GM20431 (cell line): ENCODE results near the gene FHL2.

Source experiments
- in situ Hi-C: fragments of 300-500 bp; cut with MseI, MboI; formaldehyde crosslinking; loops from one replicate; pipeline ENCODE4 v1.15.0; 2020; ENCODE audit warnings: low sequenced_read_pairs; ENCODE audit not compliant: unreplicated experiment

FHL2 gene, protein sequence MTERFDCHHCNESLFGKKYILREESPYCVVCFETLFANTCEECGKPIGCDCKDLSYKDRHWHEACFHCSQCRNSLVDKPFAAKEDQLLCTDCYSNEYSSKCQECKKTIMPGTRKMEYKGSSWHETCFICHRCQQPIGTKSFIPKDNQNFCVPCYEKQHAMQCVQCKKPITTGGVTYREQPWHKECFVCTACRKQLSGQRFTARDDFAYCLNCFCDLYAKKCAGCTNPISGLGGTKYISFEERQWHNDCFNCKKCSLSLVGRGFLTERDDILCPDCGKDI

DNA sequence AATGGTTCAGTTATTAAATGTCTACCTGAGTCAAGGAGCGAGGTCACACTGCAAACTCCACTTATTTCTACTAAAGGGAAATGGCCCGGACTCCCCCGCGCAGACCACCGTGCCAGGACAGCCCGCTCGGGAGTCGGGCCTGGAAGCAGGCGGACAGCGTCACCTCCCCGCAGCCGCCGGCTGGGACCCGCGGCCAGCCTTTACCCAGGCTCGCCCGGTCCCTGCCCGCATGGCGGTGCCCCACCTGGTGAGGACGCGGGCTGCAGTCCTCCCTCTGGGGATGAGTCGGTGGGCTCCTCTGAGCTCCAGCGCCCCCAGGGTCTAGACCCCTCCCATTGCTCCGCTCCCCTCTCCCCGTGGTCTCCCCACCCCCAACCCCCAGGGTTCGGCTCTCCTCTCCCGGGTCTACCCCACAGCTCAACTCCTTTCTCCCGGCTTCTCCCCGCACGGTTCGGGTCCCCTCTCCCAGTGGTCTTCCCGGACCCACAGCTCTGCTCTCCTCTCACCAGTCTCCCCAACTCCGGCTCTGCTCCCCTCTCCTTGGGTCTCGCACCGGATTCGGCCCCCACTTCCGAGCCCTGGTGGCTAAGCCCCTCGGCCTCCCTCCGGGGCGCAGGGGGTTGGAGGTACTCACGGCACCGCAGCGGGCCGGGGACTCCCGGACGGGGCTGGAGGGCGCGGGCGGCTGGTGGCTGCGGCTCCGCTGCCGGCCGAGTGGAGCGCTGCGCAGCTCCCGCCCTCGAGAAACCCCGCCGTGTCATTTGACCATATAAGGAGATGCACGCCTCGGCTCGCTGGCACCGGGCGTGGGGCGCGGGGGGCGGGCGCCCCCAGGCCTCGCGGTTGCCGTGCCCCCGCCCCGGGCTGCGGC, at the start of gene FHL2:
TSS of gene FHL2 (minus strand) at position 716 of the 871 bp plus-strand sequence. CDS start 12,535 bp downstream, outside the sequence.
- in situ Hi-C loops = no loop called here

DNA sequence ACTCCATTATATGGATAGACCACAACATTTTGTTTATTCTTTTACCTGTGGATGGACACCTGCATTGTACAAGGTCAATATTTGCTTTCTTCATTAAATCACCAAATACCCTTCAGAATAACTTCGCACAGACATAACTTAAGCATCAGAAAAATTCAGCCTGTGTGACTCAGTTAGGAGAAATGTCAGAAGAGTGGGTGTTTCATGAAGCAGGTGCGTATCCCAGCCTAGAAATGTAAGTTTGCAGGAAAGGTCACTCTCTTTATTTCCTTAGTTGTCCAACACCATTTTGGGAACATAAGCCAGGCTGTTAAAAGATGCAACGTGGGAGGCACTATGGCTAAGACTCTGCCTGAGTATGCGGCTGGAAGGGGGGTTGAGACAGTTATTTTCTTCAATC, 48.6 kb upstream of the FHL2 start:
- in situ Hi-C loops = no loop called here

DNA sequence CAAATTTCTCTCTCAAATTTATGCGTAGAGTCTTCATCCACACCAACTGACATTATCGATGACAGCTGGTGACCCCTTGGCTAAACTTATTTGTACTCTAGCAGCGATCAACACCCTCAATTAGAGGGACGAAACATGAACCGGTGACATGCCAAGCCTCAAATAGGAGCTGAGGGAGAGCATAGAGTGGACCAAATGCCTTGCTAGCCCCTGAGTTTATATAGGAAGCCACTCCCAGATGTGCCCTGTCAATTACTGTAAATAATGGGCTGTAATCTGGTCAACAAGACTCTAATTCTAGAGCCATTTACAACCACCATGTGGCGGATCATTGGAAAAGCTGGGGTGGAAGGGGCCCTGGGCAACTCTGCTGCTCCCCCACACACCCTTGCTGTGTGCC, 47.6 kb upstream of the FHL2 start:
- in situ Hi-C loops = no loop called here

DNA sequence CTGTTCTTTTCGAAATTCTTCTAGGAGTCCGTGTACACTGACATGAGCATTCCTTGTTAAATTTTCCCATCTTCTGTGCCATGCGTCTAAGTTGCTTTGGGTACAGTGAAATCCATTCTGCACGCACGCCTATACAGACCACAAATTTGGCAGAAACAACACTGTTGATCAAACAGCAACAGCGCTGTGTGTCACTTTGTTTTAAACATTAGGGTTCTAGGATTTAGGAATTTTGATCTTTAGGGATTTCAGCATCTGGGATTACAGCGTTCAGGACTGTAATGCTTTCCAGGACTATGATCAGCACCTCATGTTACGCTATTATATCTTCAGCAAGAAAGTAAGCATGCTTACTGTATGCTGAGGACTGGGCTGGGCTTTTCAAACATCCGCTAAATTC, 47.1 kb upstream of the FHL2 start:
- in situ Hi-C loops = no loop called here

DNA sequence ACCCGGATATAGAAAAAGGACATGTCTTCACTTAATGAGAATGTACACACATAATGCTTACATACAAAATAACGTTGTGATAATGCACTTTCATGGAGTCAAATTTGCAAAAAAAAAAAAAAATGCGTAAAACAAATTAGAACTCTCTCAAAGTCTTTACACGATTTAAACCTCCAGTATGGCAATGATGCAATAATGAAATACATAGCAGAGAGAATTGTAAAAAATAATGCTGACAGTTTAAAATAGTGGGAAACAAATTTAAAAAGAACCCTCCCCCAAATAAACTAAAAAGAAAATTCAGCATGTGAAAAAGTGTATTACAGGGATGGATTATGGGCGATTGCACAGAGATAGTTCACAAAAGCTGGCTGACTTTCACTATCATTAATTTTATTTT, 46.6 kb upstream of the FHL2 start:
- in situ Hi-C loops = no loop called here

DNA sequence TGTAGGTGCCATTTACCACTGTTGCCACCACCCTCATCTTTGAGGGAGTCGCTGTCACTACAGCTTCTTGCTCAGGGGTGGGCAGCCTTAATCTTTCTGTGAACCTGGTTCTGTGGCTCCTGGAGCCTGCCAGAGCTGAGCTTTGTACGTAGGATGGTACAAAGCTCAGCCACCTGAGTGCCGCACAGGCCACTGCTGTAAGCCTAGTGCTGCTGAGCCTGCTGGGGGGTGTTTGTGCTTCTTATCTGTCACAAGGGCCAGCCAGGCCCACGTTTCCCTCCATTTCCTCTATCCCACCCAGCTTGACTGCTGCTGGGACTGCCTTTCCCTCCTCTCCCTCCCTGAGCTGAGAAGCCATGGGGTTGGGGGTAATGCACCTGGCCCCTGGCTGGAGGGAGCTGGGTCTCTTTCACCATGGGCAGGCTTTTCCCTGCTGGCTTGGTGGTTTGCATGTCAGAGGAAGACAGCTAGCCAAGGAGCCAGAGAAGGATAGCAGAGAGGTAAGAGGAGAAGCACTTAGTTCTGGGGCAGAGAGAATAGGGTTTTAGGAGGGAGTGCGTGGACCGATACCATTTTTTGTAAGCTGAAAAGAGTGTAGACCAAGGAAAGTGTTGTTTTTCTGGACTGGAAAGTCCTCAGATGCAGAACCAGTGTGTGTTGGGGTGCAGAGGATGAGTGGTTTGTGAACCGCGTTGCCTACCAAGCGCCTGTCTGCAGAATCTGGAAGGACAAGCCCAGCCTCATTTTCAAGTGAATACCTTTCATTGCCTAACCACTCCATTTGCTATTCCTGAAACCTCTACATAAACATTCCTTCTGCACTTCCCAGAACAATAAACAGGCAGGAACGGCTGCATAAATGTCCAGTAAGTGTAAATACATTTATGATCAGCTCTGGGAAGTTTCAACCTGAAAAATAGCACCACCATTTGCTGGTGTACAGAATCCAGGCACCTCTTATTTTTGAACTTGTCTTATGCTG, 45.1 kb upstream of the FHL2 start:
- in situ Hi-C loops = no loop called here

DNA sequence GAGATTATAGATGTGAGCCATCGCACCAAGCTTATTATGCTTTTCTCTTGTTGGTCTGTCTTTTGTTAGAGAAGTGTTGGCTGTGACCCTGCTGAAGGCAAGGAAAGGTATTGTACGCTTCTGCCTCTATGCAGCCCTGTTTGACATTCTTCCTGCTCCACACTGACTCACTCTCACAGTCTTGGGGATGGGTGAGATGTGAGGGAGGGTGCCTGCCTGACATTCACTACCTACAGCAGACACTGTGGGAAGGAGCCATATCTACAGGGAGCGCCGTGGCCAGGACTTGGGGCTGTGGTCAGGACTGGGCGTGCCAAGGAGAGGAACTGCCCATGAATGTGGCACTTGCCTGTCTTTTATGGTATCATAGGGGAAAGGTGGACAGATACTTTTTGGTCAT, 43.9 kb upstream of the FHL2 start:
- in situ Hi-C loops = no loop called here

DNA sequence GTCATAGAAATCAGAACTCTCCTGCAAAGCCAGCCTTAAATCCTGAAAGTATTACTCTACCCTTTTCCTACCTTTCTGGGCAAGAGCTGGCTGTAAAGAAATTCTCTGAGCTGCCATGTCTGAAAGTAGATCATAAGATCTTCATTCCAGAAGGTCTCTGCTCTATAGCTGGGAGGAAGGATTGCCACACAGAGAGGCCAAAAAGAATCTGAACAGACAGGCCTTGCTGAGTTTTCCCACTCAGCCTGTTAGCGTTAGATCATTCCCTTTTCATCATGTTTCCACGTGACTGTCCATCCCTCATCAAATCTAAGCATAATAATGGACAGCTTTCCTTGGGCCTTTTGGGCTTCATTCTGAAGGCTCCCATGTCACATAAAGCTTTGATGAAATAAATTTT, 43.2 kb upstream of the FHL2 start:
- in situ Hi-C loops = no loop called here

DNA sequence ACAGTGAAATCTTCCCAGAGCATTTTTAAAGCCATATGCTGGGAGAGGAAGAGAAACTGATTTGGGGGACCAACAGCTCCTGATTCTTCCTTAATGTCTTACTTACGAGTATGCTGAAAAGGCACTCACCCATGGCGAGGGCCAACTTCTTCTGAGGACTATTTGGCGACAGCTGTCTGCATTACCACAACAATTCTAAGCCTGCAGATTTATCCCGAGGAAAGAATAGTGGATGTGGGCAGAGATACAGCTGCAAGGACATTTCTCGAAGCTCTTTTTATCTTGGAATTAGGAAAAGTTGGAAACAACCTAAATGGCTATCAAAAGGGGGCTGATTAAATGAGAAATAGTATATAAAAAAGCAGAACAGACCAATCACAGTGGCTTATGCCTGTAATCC, 40.3 kb upstream of the FHL2 start:
- in situ Hi-C loops = no loop called here

DNA sequence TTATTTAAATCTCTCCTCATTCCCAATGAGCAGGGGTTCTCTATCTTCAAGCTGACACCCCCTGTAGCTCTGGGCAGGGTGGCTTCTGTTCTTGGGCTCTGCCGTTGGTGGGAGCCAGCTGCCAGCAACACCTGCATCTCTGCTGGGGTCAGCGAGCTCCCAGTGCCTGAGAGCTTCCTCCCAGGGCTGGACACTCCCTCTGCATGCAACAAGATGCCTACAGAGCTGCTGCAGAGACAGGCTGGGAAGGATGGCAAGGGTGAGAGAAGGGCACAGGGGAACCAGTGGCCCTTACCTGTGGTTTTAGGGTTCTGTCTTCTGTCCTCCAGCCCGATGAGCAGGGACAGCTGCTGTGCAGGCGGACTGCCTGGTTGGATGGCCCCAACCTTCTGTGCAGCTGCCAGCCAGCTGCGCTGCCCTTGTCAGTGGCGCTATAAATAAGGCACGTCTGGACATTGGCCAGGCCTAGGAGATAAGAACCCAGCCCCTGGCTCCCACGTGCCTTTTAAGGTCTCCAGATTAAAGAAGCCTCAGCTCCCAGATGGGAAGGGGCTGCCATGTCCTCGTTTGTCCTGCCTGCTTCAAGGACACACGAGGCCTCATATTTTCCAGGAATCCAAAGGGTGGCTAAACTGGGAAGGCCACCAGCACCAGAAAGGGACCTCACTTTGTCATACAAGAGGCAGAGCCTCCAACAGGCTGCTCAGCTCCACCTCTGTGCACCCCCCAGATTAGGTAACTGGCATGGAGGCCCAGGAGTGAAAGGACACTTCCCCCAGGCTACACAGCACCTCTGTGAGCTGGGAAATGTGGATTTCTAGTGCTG, 39.5 kb upstream of the FHL2 start:
- in situ Hi-C loops = no loop called here

DNA sequence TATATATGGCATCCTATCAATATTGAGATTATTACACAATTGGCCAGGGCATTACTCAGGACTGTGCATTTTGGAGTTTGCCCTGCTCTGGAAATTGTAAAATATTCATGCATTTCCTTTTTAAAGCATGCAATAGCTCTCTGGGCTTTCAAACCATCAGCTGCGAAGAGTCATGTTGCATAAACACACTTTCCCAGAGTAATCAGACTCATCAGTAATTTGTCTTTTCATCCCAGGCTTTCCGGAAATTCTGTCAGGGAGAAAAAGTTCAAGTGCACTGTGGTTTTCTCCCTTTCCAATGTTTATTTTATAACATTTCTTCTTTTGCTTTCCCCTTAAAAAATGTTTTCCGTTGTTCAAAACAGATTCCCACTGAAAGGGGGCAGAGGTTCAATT, 38.9 kb upstream of the FHL2 start:
- in situ Hi-C loops = no loop called here

DNA sequence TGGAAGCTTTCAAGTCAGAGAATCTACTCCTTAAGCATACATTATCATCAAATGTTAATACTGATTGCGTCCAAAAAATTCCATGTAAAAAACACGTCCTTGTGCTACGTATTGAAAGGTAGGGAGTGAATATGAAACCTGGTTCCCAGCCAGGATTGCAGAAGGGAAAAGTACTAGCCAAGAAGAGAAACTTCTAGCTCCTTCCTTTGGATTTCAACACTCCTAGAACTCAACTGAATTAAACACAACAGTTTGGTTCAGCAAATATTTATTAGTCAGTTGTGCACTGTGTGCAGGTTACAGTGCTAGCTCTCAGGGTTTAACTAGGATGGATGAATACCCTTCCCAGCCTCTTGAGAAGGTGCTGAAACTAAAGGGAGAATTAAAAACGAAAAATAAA, 33.9 kb upstream of the FHL2 start:
- in situ Hi-C loops = no loop called here

DNA sequence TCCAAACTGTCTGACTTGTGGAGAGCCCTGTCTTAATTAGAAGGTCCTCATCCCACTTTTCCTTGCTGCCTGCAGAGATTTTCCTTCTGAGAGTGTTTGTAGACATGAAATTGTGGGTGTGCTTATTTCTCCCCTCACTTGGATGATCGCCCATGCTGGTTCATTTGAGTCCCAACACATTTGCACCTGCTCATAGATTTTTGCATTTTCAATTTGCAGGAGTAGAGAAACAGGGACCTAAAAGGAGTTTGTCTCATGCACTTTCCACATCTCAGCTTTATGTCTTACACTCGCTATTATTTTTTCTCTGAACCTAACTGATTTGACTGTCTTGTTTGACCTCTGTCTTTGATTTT, 33.2 kb upstream of the FHL2 start:
- in situ Hi-C loops = no loop called here

DNA sequence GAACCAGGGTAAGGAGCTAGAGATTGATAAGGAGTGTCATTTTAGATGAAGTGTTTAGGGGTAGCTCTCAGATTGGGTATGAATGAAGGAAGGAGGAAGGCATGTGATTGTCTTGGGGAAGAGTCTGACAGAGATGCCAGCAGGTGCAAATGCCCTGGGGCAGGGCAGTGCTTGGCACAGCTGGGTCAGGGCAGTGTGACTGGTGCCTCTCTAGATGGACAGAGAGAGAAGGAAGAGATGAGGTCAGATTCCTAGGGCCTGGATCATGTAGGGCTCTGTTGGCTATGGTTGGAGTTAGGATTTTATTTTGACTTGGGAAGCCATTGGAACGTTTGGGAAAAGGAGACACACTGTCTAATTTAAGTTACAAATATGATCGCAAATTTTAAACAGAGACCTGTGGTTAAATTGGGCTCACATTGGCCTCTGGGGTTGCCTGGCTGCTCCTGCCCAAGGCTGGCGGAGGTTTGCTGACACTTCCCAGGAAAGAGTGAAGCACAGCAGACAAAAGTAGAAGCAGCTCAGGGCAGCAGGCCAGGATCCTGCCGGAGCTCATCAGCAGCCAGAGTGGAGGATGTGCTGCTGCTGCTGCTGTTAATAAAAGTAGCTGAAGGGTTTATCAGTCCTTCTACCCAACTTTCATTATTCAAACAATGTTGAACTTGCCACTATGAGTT, 32.7 kb upstream of the FHL2 start:
- in situ Hi-C loops = no loop called here

DNA sequence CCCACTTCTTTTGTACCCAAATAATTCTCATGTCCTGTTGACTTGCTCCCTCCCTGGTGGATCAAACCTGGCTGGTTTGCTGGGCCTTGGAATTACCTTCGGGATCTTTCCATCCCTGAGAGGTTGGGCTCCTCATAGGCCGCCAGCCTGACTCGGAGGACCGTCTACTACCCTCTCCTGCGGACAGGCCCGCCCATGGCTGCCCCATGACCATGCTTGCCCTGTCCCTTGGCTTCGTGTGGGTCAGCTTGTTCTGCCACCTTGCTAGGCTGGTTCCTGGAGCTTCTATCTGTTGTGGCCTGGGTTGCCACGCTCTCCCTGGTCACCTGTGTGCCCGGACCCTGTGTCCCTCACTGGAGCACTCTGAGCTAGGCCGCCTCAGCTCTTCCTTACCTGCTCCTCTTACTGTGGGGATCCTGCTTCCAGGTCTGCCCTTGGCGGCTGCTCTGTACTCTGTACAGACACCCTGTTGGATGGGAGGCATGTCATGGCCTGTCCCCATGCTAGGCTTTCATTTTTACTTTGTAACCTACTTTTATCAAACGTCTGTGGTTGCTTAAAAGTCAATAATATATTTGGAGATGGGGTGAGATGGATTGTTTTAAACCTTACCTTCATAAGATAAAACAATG, 29.7 kb upstream of the FHL2 start:
- in situ Hi-C loops = no loop called here

DNA sequence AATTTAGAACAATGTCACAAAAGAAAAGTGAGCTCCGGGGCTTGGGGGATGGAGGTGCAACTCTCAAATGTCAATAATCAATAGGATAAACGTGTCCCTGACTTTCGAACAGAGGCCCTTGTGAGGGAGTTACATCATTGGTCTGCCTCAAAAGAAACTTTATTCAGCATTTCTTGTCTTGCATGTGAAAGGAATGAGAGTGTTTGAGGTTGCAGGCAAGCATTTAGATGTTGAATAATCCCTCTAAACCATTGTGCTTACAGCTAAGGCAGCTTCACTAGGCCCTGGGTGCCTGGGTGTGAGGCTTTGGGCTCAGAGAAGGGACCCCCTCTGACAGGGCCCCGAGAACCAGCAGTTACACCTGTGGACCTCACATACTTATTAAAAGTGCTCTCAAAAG, 28.6 kb upstream of the FHL2 start:
- in situ Hi-C loops = no loop called here

DNA sequence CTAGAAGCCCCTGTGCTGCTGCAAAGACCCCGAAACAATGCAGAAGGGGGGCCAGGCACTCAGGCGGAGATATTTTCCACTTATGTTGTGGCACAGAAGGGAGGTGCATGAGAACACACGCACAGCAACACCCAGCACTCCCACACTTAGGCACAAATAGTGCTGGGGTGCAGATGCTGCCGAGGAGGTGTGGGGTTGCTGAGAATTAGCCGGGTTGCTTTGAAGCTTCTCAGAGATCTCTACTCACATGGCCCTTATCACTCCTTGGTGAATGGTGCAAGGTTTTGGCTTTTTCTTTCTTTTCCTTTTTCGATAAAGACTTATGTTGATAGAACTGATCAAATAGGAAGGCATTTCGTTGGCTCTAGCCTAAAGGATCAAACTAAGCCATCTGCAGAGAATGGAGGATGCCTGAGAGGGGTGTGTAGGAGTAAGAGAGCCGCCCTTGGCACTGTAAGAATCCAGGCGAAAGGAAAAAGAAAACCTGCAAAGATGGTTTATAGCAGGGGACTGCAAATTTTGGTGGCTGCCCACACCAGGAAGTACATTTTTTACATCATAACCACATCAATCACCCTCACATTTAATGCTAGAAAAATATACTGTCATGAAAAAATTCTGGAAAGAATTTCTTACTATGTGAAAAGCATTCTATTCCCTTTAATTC, 27.9 kb upstream of the FHL2 start:
- in situ Hi-C loops = no loop called here

DNA sequence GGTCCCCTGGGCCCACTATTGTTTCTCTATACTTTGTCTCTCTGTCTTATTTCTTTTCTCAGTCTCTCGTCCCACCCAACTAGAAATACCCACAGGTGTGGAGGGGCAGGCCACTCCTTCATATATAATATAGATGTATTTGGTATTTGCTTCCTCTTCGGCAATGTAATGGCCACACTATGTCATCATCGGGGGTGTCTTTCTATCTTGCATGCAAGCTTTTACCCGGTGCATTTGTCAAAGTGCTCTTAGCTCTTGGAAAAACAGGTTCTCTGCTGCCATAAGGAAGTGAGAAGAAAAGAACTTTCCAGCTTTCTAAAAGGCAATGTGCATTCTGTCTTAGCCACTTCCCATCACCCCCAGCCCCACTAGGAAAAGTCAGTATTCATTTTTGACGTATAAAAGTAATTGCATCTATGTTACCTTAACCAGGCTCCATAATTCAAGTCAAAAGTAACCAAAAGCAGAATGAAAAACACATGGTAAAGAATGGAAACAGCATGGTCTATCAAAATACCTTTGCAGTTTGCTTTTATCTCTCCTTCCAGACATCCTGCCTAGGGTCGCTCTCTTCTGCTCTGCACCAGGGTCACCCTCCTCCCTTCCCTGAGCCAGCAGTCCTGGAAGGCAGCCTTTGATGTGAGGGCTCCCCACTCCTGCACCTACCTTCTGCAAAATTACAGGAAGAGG, 27.2 kb upstream of the FHL2 start:
- in situ Hi-C loops = no loop called here
